HEK293 (cell line): ENCODE results near the gene NUDCD2.

Source experiments
- CTCF ChIA-PET: fragments of 350-600 bp; formaldehyde crosslinking; extraction: SDS; loops from one replicate; lab custom pipeline; 2021; ENCODE audit warnings: antibody characterized with exemption; lab: Yijun Ruan, JAX
- POLR2A ChIA-PET: fragments of 300-600 bp; formaldehyde crosslinking; extraction: SDS; loops from one replicate; lab custom pipeline; 2020; ENCODE audit warnings: antibody characterized with exemption, inconsistent platforms; lab: Yijun Ruan, JAX
- H3K27ac ChIP-seq: fragments of 200-500 bp; sonication (Bioruptor generic); 2 replicates; pipeline ENCODE4 v1.5.1; 2014; ENCODE audit warnings: low read depth, low read length, control low read depth, inconsistent platforms; ENCODE audit errors: extremely low read depth
- H3K36me3 ChIP-seq, 2 experiments: fragments of 200-500 bp in 1 of 2; sonication (Bioruptor generic) in 1 of 2; 1 replicate in 1 of 2; 2 replicates in 1 of 2; pipeline ENCODE4 v1.5.1; 2014 to 2017; ENCODE audit warnings: inconsistent platforms in 2 of 2, low read length in 2 of 2; ENCODE audit not compliant: control insufficient read depth in 2 of 2, insufficient read depth in 1 of 2
- H3K4me1 ChIP-seq: fragments of 200-500 bp; sonication (Bioruptor generic); 2 replicates; pipeline ENCODE4 v1.5.1; 2014; ENCODE audit warnings: mild to moderate bottlenecking, low read length, inconsistent platforms; ENCODE audit not compliant: control insufficient read depth, insufficient read depth
- H3K4me3 ChIP-seq: 2 replicates; pipeline ENCODE4 v1.5.1; 2011; ENCODE audit warnings: low read depth, mild to moderate bottlenecking, control low read depth, low read length, moderate library complexity
- H3K9me3 ChIP-seq: fragments of 200-500 bp; sonication (Bioruptor generic); 2 replicates; pipeline ENCODE4 v1.5.1; 2014; ENCODE audit warnings: low read depth, low read length, inconsistent platforms; ENCODE audit not compliant: control insufficient read depth, insufficient read depth
- GLIS1 ChIP-seq: fragments of 450-650 bp; formaldehyde crosslinking; IDR thresholded peaks from 2 replicates; pipeline ENCODE4 v1.5.1; 2016; ENCODE audit warnings: missing biosample characterization, missing genetic modification characterization
- HOXA7 ChIP-seq: sonication (generic); formaldehyde crosslinking; IDR thresholded peaks from 2 replicates; pipeline ENCODE4 v1.8.1; 2022; ENCODE audit warnings: missing genetic modification reagents, borderline replicate concordance
- PRDM10 ChIP-seq: fragments of 450-650 bp; formaldehyde crosslinking; IDR thresholded peaks from 2 replicates; pipeline ENCODE4 v1.5.1; 2016; ENCODE audit warnings: missing biosample characterization, missing genetic modification characterization
- ZBTB1 ChIP-seq: fragments of 450-650 bp; formaldehyde crosslinking; IDR thresholded peaks from 2 replicates; pipeline ENCODE4 v1.5.1; 2016; ENCODE audit warnings: missing biosample characterization, missing genetic modification characterization
- ZBTB17 ChIP-seq: fragments of 450-650 bp; formaldehyde crosslinking; IDR thresholded peaks from 2 replicates; pipeline ENCODE4 v1.5.1; 2016; ENCODE audit warnings: missing biosample characterization, missing genetic modification characterization
- ZBTB20 ChIP-seq: fragments of 450-650 bp; formaldehyde crosslinking; IDR thresholded peaks from 2 replicates; pipeline ENCODE4 v1.5.1; 2016; ENCODE audit warnings: missing biosample characterization, missing genetic modification characterization
- ZBTB49 ChIP-seq: fragments of 450-650 bp; formaldehyde crosslinking; IDR thresholded peaks from 2 replicates; pipeline ENCODE4 v1.5.1; 2016; ENCODE audit warnings: missing biosample characterization, missing genetic modification characterization, low read depth
- ZIC2 ChIP-seq: fragments of 450-650 bp; formaldehyde crosslinking; IDR thresholded peaks from 2 replicates; pipeline ENCODE4 v1.5.1; 2016; ENCODE audit warnings: missing biosample characterization, missing genetic modification characterization
- ZNF184 ChIP-seq: fragments of 450-650 bp; IDR thresholded peaks from 2 replicates; pipeline ENCODE4 v1.5.1; 2018; ENCODE audit warnings: missing biosample characterization, mild to moderate bottlenecking, missing genetic modification characterization
- ZNF214 ChIP-seq: fragments of 450-650 bp; formaldehyde crosslinking; IDR thresholded peaks from 2 replicates; pipeline ENCODE4 v1.5.1; 2017; ENCODE audit warnings: missing biosample characterization, mild to moderate bottlenecking, missing genetic modification characterization, borderline replicate concordance
- ZNF23 ChIP-seq: fragments of 450-650 bp; formaldehyde crosslinking; IDR thresholded peaks from 2 replicates; pipeline ENCODE4 v1.5.1; 2016; ENCODE audit warnings: missing biosample characterization, missing genetic modification characterization, borderline replicate concordance
- ZNF335 ChIP-seq: fragments of 450-650 bp; formaldehyde crosslinking; conservative IDR thresholded peaks from 2 replicates; pipeline ENCODE4 v1.5.1; 2016; ENCODE audit warnings: missing biosample characterization, missing genetic modification characterization
- ZNF366 ChIP-seq: fragments of 450-650 bp; formaldehyde crosslinking; conservative IDR thresholded peaks from 2 replicates; pipeline ENCODE4 v1.5.1; 2016; ENCODE audit warnings: missing biosample characterization, missing genetic modification characterization
- ZNF529 ChIP-seq: fragments of 450-650 bp; formaldehyde crosslinking; IDR thresholded peaks from 2 replicates; pipeline ENCODE4 v1.5.1; 2017; ENCODE audit warnings: missing genetic modification characterization, missing biosample characterization; ENCODE audit not compliant: insufficient replicate concordance
- ZNF704 ChIP-seq: fragments of 450-650 bp; formaldehyde crosslinking; IDR thresholded peaks from 2 replicates; pipeline ENCODE4 v1.5.1; 2016; ENCODE audit warnings: missing biosample characterization, missing genetic modification characterization
- ZNF707 ChIP-seq: fragments of 450-650 bp; formaldehyde crosslinking; IDR thresholded peaks from 2 replicates; pipeline ENCODE4 v1.5.1; 2016; ENCODE audit warnings: missing biosample characterization, missing genetic modification characterization

NUDCD2 gene

GRCh38 chr5:163437309-163438182 lies 22.4 kb downstream of the NUDCD2 start, which contains the start of gene CCNG1 (continued):
- TF ChIP-seq ZNF366 (tag by site-specific recombination): peak; percentile 45; the same call in 1 of the 2 replicates
- no peak for TF ChIP-seq ZNF529 (tag by site-specific recombination)
- TF ChIP-seq ZNF214 (tag by site-specific recombination): no peak
- no peak for TF ChIP-seq ZBTB49 (tag by site-specific recombination)
- no peak for TF ChIP-seq ZBTB1 (tag by site-specific recombination)
- no peak for TF ChIP-seq HOXA7 (CRISPR knock-in tag)
- peak; percentile 84 for TF ChIP-seq ZBTB17 (tag by site-specific recombination)
- TF ChIP-seq ZNF707 (tag by site-specific recombination): no peak
- TF ChIP-seq ZNF23: no peak
- TF ChIP-seq ZIC2 (tag by site-specific recombination): peak; percentile 93

- Histone ChIP-seq H3K9me3 (no peaks in the 10 kb centered on the region), H3K4me3 (peak overlapping the region; percentile 28), H3K4me1 (peaks cover 5% of the 10 kb centered on the region; the same call in 1 of the 2 replicates), H3K27ac (no peak overlapping the region), H3K36me3 (peaks cover 17 to 31% of the 10 kb centered on the region in 2 experiments; a peak in 2 of 3 replicates)
- TF ChIP-seq ZNF335 (tag by site-specific recombination) (peak; percentile 74), ZNF184 (0 out of 2 replicates have a peak, but pooled peaks have one; percentile 31), ZBTB20 (tag by site-specific recombination) (no peak), GLIS1 (tag by site-specific recombination) (peak; percentile 51; the same call in 1 of the 2 replicates), PRDM10 (tag by site-specific recombination) (peak; percentile 83; the same call in 1 of the 2 replicates), ZNF704 (no peak)
- ChIA-PET CTCF (interaction anchor here (1.4 kb wide), 1 partner anchor 37 kb away, joined by 6 read pairs; no protein-coding TSS in a partner anchor), POLR2A (interaction anchor here (1.5 to 7.1 kb wide), 6 partner anchors 11 to 69 kb away, joined by 7 to 166 read pairs (median 12); partner anchors contain the start of genes HMMR, MAT2B and NUDCD2)
Measured at GRCh38 chr5:163437011-163437308, 22.9 kb downstream of the NUDCD2 start.
